K562 (cell line): ENCODE results near the gene ALG12. TPM values are rescaled to one million over a fixed set of nuclear protein-coding genes. Genes with fewer than 3 reads are reported as not detected.
A peak's percentile ranks its signal among the peaks of the same experiment; 100 is the strongest.

ENCODE experiments used
- IRF2 ChIP-seq: sonication (generic); formaldehyde crosslinking; IDR thresholded peaks from 2 replicates; pipeline ENCODE4 v1.8.1; 2022; ENCODE audit warnings: mild to moderate bottlenecking, missing genetic modification reagents
- JUND ChIP-seq, 2 experiments: IDR thresholded peaks; 2 replicates in 1 of 2; 3 replicates in 1 of 2; pipeline ENCODE4 v1.6.1; 2011; ENCODE audit warnings: borderline replicate concordance in 2 of 2, low read depth in 2 of 2, low read length in 2 of 2, improper control_type of control experiment in 1 of 2, missing biosample characterization in 1 of 2, missing genetic modification characterization in 1 of 2, missing genetic modification reagents in 1 of 2
- REST ChIP-seq, 2 experiments: fragments of 450-650 bp; formaldehyde crosslinking in 1 of 2; IDR thresholded peaks; 2 replicates each; pipeline versions ENCODE4 v1.4.0 to v1.6.1; 2014 to 2020; ENCODE audit warnings: mild to moderate bottlenecking in 2 of 2, borderline replicate concordance in 1 of 2, low read depth in 1 of 2
- SMC3 ChIP-seq: conservative IDR thresholded peaks from 2 replicates; pipeline ENCODE4 v1.6.1; 2011; ENCODE audit warnings: low read depth, low read length, improper control_type of control experiment; ENCODE audit not compliant: insufficient read depth
- polyA plus RNA-seq, 8 experiments: library from polyadenylated mRNA; depleted of rRNA in 4 of 8; stranded (reverse) in 5 of 8; unstranded in 3 of 8; fragments of >200 nt; fragmentation: Nextera tagmentation in 2 of 8; fragmentation: Illumina TruSeq in 1 of 8; extraction: Ambion mirVana in 2 of 8; extraction: Trizol in 1 of 8; gene quantifications; 2 replicates each; pipeline versions ENCODE4 v1.2.1 to v1.2.3, GENCODE V29; 2011 to 2014; ENCODE audit warnings: inconsistent platforms in 1 of 8, missing spikeins in 1 of 8
- total RNA-seq, 7 experiments: library from RNA; depleted of rRNA in 6 of 7; stranded (reverse); fragments of >200 nt in 6 of 7; fragmentation: Illumina TruSeq in 2 of 7; extraction: Trizol in 2 of 7; gene quantifications; 2 replicates each; pipeline versions ENCODE4 v1.2.1 to v1.2.3, GENCODE V29; 2011 to 2021; ENCODE audit warnings: low replicate concordance in 1 of 7

The ALG12 gene
- total and polyA plus RNA-seq, 9 of the 15 experiments (the other 6 are each of a cell fraction or from before 2014, with no cell fraction given), result 0.20 to 8.5 (median 3.4) TPM

- 0 out of 2 replicates have a peak, but pooled peaks have one; percentile 9 for TF ChIP-seq JUND (IDR thresholded peaks at IDR 0.05; ENCODE audit: borderline replicate concordance, low read depth, low read length)
- TF ChIP-seq JUND (tag; IDR thresholded peaks at IDR 0.05; ENCODE audit: borderline replicate concordance, low read depth, low read length), result no peak
- peak; percentile 19; the same call in 1 of the 2 replicates for TF ChIP-seq SMC3
- no peak for TF ChIP-seq IRF2 (CRISPR knock-in tag)
- TF ChIP-seq REST (IDR thresholded peaks at IDR 0.05; ENCODE audit: borderline replicate concordance), result peak; percentile 78
- TF ChIP-seq REST (CRISPR knock-in tag; IDR thresholded peaks at IDR 0.05; ENCODE audit: low read depth), result no peak
Observed at GRCh38 chr22:49930596-49931412, 12.6 kb upstream of the ALG12 start (continued).
